ENCODE results near the gene SOHLH1. TPM values are rescaled to one million over a fixed set of nuclear protein-coding genes. Genes with fewer than 3 reads are reported as not detected.

SOHLH1 gene
- total RNA-seq, 4 donors from 2014 or later = not detected

GRCh38 chr9:135745686-135746324 is 46.5 kb upstream of the SOHLH1 start:
- H3K27me3 ChIP-seq = no peaks in the 10 kb centered on the region
- DNase-seq = no peak
- H3K4me1 ChIP-seq = no peaks in the 10 kb centered on the region
- WGBS, 2 donors = 84 to 91% methylated on average over 12 to 13 of the region's 24 CpGs
- H3K36me3 ChIP-seq = no peaks in the 10 kb centered on the region
- TF ChIP-seq CTCF (IDR thresholded peaks at IDR 0.05) (no peak), POLR2A (IDR thresholded peaks at IDR 0.05) (no peak)
- no peaks in the 10 kb centered on the region for H3K9me3 ChIP-seq
- intact Hi-C loops (cut with DNase I) = no loop called here
- no peak overlapping the region for H3K4me3 ChIP-seq (replicated peaks in 1 of 3)
- no peak overlapping the region for H3K27ac ChIP-seq

- no peak overlapping the region for H3K4me3 ChIP-seq (replicated peaks in 1 of 3)
- H3K36me3 ChIP-seq = no peaks in the 10 kb centered on the region
- no peaks in the 10 kb centered on the region for H3K9me3 ChIP-seq
- 88 to 90% methylated on average over 17 to 21 of the region's 21 CpGs for WGBS, 2 donors
- intact Hi-C loops (cut with DNase I) = no loop called here
- no peaks in the 10 kb centered on the region for H3K27me3 ChIP-seq
- H3K27ac ChIP-seq = no peak overlapping the region
- TF ChIP-seq POLR2A (IDR thresholded peaks at IDR 0.05) (no peak), CTCF (IDR thresholded peaks at IDR 0.05) (no peak)
- no peaks in the 10 kb centered on the region for H3K4me1 ChIP-seq
- no peak for DNase-seq
These were observed 45.9 kb upstream of the SOHLH1 start for GRCh38 chr9:135745189-135745588.

- Histone ChIP-seq H3K9me3 (no peaks in the 10 kb centered on the region), H3K36me3 (no peaks in the 10 kb centered on the region), H3K4me3 (replicated peaks in 1 of 3) (no peak overlapping the region), H3K27ac (no peak overlapping the region), H3K4me1 (no peaks in the 10 kb centered on the region), H3K27me3 (no peaks in the 10 kb centered on the region)
- 87 to 90% methylated on average over 2 to 6 of the region's 33 CpGs for WGBS, 2 donors
- DNase-seq = no peak
- intact Hi-C loops (cut with DNase I) = no loop called here
- no peak for TF ChIP-seq POLR2A (IDR thresholded peaks at IDR 0.05)
- TF ChIP-seq CTCF (IDR thresholded peaks at IDR 0.05) = no peak
These were observed 45.2 kb upstream of the SOHLH1 start for GRCh38 chr9:135744333-135745070.

- H3K4me1 ChIP-seq = no peaks in the 10 kb centered on the region
- intact Hi-C loops (cut with DNase I) = no loop called here
- TF ChIP-seq CTCF (IDR thresholded peaks at IDR 0.05) (no peak), POLR2A (IDR thresholded peaks at IDR 0.05) (no peak)
- no peaks in the 10 kb centered on the region for H3K27me3 ChIP-seq
- DNase-seq = no peak
- no peaks in the 10 kb centered on the region for H3K9me3 ChIP-seq
- WGBS, 2 donors = 83 to 100% methylated on average over 3 to 6 of the region's 25 CpGs
- no peak overlapping the region for H3K27ac ChIP-seq
- no peaks in the 10 kb centered on the region for H3K36me3 ChIP-seq
- H3K4me3 ChIP-seq (replicated peaks in 1 of 3) = no peak overlapping the region
These were observed 44.5 kb upstream of the SOHLH1 start for GRCh38 chr9:135743546-135744332.
